Left kidney (tissue), 2 donors: ENCODE results near the gene LOXHD1. TPM values are rescaled to one million over a fixed set of nuclear protein-coding genes. Genes with fewer than 3 reads are reported as not detected.

Experiments used
- DNase-seq: peaks from one replicate; pipeline ENCODE4 v3.0.0-alpha.2; 2013
- polyA plus RNA-seq: library from polyadenylated mRNA; unstranded; fragments of 120-200 nt; gene quantifications from one replicate; pipeline ENCODE4 v1.2.1, GENCODE V29; 2013; ENCODE audit not compliant: insufficient read length

The LOXHD1 gene
- polyA plus RNA-seq, 1 donor = 1.4 TPM

DNA sequence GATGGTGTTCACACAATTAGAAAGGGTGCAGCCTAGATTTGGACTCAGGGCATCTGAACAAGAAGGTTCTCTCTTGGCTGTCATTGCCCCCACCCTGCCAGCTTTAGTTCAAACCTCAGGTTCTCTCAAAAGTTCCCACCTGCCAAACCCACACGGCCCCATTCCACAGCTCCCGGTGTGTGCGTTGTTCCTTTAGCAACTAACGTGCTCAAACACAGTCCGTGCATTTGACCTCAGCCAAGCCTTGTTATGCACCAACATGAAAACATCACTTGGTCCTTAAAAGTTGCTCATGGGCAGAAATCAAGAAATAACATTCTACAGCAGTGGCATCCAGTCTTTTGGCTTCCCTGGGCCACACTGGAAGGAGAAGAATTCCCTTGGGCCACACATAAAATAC is 32.0 kb downstream of the LOXHD1 start:
- DNase-seq = no peak

DNA sequence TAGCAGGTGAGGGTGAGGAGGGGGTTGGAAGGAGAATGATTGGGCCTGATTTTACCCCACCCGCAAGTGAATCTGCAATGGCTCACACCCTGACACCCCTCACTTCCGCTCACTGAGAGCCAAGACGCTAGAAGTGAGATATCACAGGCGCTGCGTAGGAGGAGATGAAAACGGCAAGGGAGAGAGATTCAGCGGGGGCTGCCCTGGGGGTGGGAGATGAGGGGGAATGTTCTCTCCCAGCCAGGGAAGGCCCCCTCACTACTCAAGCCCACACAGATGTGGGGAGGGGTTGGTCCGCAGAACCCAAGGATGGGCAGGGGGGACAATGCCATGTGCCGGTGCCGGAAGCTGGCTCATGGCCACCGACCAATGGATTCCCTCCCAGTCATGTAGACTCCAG is 32.9 kb downstream of the LOXHD1 start:
- DNase-seq = no peak

- DNase-seq = no peak
Measured at GRCh38 chr18:46623541-46623940, 33.5 kb downstream of the LOXHD1 start.

GRCh38 chr18:46622999-46623398 is 34.0 kb downstream of the LOXHD1 start:
- no peak for DNase-seq

DNA sequence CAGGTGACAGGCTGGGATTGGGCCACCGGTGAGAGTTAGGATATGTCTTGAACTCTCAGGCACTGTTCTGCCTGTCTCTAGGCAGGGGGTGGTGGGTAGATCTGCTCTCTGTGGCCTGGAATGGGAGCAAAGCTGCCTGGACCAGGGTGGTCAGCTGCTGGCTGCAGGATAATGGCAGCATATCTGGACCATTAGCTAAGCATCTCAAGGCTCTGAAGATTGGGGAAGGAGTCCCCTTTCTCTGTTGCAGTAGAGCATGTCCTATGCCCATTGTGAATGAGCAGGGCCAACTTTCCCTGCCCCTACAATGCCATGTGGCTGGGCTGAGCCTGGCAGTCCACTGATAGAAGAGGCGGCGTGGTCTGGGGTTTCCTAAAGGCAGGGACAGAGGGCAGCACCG is 34.6 kb downstream of the LOXHD1 start:
- DNase-seq = no peak

DNA sequence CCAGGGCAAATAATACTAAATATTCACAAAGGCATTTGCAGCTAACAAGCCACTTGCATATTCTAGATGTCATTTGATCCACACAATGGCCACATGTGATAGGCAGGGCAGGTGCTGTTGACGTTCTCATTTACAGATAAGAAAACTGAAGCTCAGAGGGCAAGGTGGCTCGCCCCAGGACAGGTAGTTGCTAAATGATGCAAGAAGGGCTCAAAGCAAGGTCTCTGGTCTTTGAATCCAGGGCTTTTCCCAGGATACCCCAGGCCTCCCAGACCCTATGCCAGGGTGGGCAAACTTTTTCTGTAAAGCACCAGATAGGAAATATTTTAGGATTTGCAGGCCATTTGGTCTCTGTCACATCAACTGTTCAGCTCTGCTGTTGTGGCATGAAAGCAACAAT is 35.1 kb downstream of the LOXHD1 start:
- no peak for DNase-seq

DNA sequence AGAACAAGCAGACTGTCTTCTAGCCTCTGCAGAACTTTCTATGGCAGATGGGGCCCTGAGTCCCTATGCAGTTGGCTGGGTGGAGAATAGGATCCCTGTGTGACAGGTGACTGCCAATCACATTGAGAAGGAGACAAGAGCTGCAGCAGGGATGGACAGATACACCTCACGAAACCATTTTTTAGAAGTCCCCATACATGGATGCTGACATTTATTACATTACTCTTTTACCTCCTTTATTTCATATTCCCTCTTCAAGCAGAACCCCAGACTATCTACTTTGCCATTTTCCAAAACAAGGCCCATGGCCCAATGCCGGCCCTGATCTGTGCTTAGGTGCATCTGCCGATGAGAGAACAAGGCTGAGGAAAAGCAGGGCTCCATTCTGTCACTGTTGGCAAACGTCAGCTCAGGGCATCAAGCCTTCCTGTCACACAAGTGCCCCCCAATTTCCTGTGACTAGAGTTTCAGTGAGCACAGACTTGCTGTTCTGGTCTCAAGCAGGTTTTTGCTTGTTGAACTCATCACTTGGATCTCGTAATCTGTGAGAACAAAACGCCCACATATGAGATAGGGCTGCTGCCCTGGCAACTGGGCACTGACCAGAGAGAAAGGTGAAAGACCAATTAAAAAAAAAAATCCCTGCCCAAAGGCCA is 35.8 kb downstream of the LOXHD1 start:
- DNase-seq = no peak

DNA sequence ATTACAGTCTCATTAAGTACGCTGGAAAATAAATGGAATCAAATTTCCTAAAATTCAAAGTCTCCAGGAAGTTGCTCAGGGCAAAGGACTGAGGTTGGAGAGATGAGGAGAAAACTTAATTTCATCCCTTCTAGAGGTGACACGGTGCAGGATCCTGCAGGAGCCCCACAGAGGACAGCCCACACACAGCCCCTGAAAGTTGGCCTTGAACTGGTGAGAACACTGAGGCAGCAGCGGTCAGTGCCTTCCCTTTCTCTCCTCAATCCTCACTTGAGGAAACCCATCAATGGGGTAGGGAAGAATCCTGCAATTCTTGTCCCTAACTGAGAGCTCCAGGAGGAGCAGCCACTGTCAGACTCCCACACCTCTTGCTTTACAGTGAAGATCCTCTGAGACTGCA is 37.5 kb downstream of the LOXHD1 start:
- DNase-seq = no peak

DNA sequence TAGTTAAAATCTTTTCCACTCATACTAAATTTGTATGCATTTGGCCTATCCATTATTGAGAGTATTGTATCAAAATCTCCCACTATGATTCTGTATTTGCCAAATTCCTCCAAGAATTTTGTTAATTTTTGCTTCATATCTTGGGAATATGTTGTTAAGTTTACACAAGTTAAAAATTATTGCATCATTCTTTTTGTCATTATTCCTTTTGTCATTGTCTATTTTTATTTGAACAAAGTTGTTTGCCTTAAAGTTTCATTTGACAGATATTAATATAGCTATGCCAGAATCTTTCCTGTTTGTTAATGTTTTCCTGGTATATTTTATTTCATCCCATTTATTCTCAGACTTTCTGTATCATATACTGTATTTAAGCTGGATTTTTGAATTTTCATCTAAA is 41.3 kb downstream of the LOXHD1 start:
- no peak for DNase-seq

- no peak for DNase-seq
Measured at GRCh38 chr18:46609048-46609447, 48.0 kb downstream of the LOXHD1 start.

DNA sequence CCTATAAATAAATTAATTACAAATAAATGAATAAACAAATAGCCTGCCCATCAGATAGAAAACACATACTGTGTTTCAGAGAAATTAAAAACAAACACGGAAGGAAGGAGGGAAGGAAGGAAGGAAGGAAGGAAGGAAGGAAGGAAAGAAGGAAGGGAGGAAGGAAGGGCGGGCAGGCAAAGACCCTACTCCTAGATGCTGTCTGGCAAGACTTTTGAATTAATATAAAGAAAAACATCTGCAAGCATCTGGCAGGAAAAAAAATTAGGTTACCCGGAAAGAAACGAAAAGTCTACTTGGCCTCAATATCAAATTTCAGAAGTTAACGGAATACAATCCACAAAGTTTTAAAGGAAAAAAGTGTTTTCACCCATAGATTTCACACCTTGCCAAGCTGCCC is 49.1 kb downstream of the LOXHD1 start:
- DNase-seq = no peak

GRCh38 chr18:46601141-46601805 is 55.7 kb downstream of the LOXHD1 start:
- peak; percentile 3 for DNase-seq

- DNase-seq = no peak
Measured at GRCh38 chr18:46596119-46596518, 60.9 kb downstream of the LOXHD1 start.

DNA sequence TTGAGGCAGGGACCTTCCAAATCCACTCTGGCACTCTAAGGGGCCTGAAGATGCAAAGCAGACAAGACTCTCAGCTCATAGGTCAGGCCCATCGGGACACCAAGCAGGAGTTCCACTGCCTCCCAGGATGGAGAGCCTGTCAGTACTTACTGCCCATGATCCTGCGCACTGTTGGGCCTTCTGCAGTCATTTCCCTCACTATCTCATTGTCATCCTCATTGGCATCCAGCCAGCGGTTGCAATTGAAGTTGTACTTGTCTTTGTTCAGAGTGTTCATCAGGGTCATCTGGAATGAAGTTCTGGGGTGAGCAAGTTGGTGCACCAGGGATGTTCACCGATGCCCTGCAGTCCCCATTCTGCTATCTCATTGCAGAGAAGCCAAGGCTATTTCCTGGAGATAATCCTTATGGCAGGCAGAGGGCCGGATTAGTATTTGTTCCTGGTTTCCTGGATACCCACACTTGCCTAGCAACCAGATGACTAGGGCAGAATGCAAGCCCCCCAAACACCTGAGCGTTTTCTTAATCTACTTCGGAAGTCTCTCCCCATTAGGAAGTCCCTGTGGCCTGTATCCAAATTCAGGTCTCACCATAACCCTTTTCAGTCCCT is 65.1 kb downstream of the LOXHD1 start:
- DNase-seq = no peak

DNA sequence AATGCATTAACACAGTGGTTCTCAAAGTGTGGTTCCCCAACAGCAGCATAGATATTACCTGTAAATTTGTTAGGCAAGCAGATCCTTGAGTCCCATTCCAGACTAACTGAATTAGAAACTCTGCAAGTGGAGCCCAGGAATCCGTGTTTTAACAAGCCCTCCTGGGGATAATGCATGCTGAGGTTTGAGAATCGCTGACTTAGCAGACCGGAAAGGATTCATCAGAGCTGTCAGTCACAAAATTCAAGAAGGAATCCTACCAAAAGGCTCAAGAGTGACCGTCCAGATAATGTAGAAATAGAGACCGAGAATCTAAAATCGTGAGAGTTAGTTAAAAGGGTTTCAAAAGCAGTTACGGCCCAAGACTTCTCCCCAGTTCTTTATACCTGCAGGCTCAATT is 66.9 kb downstream of the LOXHD1 start:
- DNase-seq = no peak

DNA sequence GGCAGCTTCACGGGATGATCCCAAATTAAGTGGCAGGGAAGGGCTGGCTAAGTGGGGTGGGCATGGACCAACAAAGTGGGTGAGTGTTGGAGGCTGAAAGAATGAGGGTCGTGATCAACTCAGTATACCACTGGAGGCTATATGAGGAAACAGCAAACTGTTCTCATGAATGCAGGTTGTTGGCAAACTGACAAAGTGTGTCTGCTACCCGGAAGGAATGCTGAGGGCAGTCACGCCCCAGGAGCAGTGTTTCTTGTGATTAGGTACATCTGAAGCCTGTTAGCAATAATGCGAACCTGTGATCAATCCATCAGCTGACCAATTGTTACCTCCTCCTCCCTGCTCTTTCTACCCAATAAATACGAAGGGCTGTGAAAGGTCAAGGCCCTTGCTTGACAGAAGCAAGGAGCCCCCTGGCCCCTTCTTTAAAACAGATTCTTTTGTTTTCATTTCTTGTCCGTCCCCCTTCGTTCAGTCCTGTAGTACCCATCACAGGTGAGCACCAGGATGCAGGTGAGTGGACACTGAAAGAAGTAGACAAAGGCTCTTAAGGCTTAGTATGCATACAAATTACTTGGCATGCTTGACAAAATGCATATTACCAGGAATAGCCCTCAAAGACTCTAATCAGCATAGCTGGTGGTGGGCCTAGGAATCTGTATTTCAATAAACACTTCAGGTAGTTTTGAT is 67.9 kb downstream of the LOXHD1 start:
- no peak for DNase-seq

DNA sequence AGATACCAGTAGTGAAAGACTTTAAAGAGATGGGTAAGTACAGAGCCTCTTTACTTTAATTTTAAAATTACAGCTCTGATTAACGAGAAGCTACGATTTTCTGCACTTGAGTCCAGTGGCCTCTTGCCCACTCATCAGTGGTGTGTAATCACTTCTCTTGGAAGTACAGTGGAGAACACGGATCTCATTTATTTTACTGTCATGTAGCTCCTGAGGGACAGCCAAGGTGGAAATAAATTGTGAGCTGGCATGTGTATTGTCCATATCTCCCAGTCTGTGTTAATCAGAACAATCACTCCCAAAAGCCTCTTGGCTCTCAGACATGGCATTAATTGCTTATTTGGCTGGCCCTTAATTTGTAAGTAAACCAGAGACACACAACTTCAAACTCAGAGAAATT is 69.4 kb downstream of the LOXHD1 start:
- DNase-seq = no peak

DNA sequence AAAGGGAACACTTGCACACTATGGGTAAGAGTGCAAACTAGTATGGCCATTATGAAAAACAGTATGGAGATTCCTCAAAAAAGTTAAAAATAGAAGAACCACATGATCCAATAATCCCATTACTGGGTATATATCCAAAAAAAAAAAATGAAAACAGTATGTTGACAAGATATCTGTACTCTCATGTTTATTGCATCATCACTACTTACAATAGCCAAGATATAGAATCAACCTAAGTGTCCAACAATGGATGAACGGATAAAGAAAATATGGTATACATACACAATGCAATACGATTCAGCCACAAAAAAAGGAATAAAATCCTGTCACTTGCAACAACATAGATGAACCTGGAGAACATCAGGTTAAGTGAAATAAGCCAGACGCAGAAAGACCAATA is 73.3 kb downstream of the LOXHD1 start:
- no peak for DNase-seq

DNA sequence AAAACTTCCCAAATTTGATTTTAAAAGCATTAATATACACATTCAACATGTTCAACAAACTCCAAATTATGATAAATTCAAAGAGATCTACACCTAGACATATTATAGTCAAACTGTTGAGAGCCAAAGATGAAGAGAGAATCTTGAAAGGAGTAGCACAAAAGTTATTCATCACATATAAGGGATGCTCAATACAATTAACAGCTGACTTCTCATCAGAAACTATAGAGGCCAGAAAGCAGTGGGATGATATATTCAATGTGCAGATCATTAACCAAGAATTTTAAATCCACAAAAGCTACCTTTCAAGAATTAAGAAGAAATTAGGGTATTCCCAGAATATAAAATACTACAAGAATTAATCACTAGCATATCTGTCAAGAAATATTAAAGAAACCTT is 75.4 kb downstream of the LOXHD1 start:
- no peak for DNase-seq

- no peak for DNase-seq
Measured at GRCh38 chr18:46578987-46579386, 78.0 kb downstream of the LOXHD1 start.

DNA sequence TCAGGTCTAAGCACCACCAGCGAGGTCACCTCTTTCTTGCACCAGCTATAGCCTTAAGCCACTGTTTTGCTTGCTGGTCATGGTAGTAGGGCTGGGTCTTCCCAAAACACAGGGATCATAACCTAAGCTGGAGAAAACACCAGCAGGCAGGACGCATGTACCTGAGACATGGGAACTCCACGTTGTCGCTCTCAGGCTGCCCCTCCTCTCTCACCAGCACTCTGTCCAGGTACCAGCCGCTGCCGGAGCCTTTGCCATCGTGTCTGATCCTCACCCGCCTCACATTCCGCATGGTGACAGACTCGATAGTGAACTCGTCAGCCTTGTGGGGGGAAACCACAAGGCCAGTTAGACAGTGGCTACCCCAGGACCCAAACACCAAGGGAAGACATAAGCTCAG is 79.5 kb downstream of the LOXHD1 start:
- no peak for DNase-seq

GRCh38 chr18:46575851-46576250 is 81.2 kb downstream of the LOXHD1 start:
- no peak for DNase-seq

- DNase-seq = no peak
Measured at GRCh38 chr18:46574743-46575115, 82.3 kb downstream of the LOXHD1 start.
